ENCODE measurements around the gene SETDB1. TPM values are rescaled to one million over a fixed set of nuclear protein-coding genes. Genes with fewer than 3 reads are reported as not detected.

The SETDB1 gene
- total RNA-seq, 1 donor from 2014 or later, result 15.7 TPM

GRCh38 chr1:150995460-150995859 is 69.3 kb downstream of the SETDB1 start:
- DNase-seq, result no peak
- intact Hi-C loops (cut with DNase I), result no loop called here
- ATAC-seq (ENCODE audit: poor library complexity), result peak; percentile 20

GRCh38 chr1:150995896-150996295 is 69.7 kb downstream of the SETDB1 start:
- ATAC-seq (ENCODE audit: poor library complexity) (peak; percentile 68), DNase-seq (peak; percentile 58)
- intact Hi-C loops (cut with DNase I), result no loop called here

GRCh38 chr1:150997126-150997872 is 71.1 kb downstream of the SETDB1 start:
- DNase-seq (no peak), ATAC-seq (ENCODE audit: poor library complexity) (no peak)
- intact Hi-C loops (cut with DNase I), result no loop called here

GRCh38 chr1:150997949-150998348 is 71.8 kb downstream of the SETDB1 start:
- ATAC-seq (ENCODE audit: poor library complexity) (no peak), DNase-seq (no peak)
- intact Hi-C loops (cut with DNase I), result no loop called here

- intact Hi-C loops (cut with DNase I), result no loop called here
- DNase-seq (no peak), ATAC-seq (ENCODE audit: poor library complexity) (no peak)
Measured at GRCh38 chr1:150999051-150999674, 73.0 kb downstream of the SETDB1 start.

- ATAC-seq (ENCODE audit: poor library complexity), result no peak
- intact Hi-C loops (cut with DNase I), result no loop called here
- DNase-seq, result no peak
Measured at GRCh38 chr1:150999926-151000325, 73.8 kb downstream of the SETDB1 start.

- DNase-seq, result no peak
- no peak for ATAC-seq (ENCODE audit: poor library complexity)
- intact Hi-C loops (cut with DNase I), result no loop called here
Measured at GRCh38 chr1:151000408-151000807, 74.2 kb downstream of the SETDB1 start.

GRCh38 chr1:151001602-151002001 is 75.4 kb downstream of the SETDB1 start:
- intact Hi-C loops (cut with DNase I), result no loop called here
- no peak for ATAC-seq (ENCODE audit: poor library complexity)
- no peak for DNase-seq

- intact Hi-C loops (cut with DNase I), result no loop called here
- DNase-seq, result no peak
- ATAC-seq (ENCODE audit: poor library complexity), result no peak
Measured at GRCh38 chr1:151002051-151002450, 75.9 kb downstream of the SETDB1 start.

GRCh38 chr1:151002611-151003010 is 76.4 kb downstream of the SETDB1 start:
- intact Hi-C loops (cut with DNase I), result no loop called here
- no peak for DNase-seq
- ATAC-seq (ENCODE audit: poor library complexity), result no peak

GRCh38 chr1:151003180-151003579 is 77.0 kb downstream of the SETDB1 start:
- intact Hi-C loops (cut with DNase I), result no loop called here
- DNase-seq (no peak), ATAC-seq (ENCODE audit: poor library complexity) (no peak)

- intact Hi-C loops (cut with DNase I), result no loop called here
- ATAC-seq (ENCODE audit: poor library complexity), result no peak
- DNase-seq, result no peak
Measured at GRCh38 chr1:151005729-151006319, 79.7 kb downstream of the SETDB1 start.

- ATAC-seq (ENCODE audit: poor library complexity) (peak; percentile 76), DNase-seq (peak; percentile 72)
- intact Hi-C loops (cut with DNase I), result no loop called here
Measured at GRCh38 chr1:151006327-151007052, 80.3 kb downstream of the SETDB1 start, which contains the start of gene MINDY1. Gene MINDY1 (minus strand): TSS chr1:151006902. CDS start chr1:151002617, 4,285 bp downstream.

GRCh38 chr1:151007853-151008243 is 81.7 kb downstream of the SETDB1 start:
- ATAC-seq (ENCODE audit: poor library complexity), result no peak
- intact Hi-C loops (cut with DNase I), result no loop called here
- no peak for DNase-seq

- intact Hi-C loops (cut with DNase I), result no loop called here
- DNase-seq (peak; percentile 98), ATAC-seq (ENCODE audit: poor library complexity) (peak; percentile 92)
Measured at GRCh38 chr1:151008244-151009205, 82.4 kb downstream of the SETDB1 start, which contains the start of gene PRUNE1. Gene PRUNE1 (plus strand): TSS chr1:151008449. CDS start chr1:151008633, 184 bp downstream.

GRCh38 chr1:151009206-151009587 is 83.0 kb downstream of the SETDB1 start:
- intact Hi-C loops (cut with DNase I), result no loop called here
- DNase-seq (no peak), ATAC-seq (ENCODE audit: poor library complexity) (no peak)

- intact Hi-C loops (cut with DNase I), result no loop called here
Measured at GRCh38 chr1:151009674-151010345, 83.6 kb downstream of the SETDB1 start.

GRCh38 chr1:151010346-151010726 is 84.2 kb downstream of the SETDB1 start:
- no peak for ATAC-seq (ENCODE audit: poor library complexity)
- intact Hi-C loops (cut with DNase I), result no loop called here
- DNase-seq, result no peak

More at GRCh38 chr1:151009674-151010345, 83.6 kb downstream of the SETDB1 start:
- no peak for ATAC-seq (ENCODE audit: poor library complexity)
- DNase-seq, result no peak
